ENCODE results near the gene CCDC86.

The CCDC86 gene

DNA sequence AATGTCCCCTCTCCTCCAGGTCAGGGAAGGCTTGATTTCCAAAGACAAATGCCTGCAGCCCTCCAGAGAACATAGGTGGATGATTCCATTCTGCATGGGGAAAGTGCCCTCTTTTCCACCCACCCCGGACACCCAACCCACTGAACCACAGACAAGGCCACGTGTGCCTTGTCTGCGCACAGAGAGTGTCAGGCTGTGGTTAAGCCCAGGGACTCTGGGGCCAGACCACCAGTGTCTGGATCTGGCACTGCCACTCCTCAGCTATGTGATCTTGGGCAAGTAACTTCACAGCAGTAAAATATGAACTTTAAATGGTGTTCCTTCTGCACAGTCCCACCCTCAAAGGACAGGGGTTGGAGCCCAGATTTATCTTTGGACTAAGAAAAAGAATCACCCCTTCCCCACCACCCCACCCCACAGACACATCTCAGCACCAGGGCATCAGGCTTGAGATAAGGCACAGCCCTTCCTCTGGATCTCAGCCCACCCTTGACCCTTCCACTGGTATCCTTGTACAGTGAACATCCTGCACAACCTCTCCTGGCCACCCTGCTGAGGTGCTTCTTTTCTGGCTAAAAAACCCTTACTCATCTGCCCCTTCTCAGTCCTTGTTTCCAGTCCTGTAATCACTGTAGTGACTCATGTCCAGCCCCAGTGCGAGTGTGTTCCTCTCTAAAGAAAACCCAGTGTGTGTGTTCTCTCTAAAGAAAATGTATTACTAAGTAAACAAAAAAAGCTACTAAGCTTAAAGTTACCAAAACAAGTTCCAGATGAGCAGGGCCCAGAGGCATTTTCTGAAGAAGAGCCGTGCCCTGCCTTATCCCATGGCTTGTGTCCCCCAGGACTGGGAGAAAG is 15.7 kb downstream of the CCDC86 start:
- no peaks in the 10 kb centered on the region for H3K79me2 ChIP-seq (ENCODE audit: insufficient read depth, low read length)
- ATAC-seq (ENCODE audit: insufficient read depth, low read depth), result no peak
- H3K4me3 ChIP-seq (ENCODE audit: low read depth in 1 of 2, low read length in 2 of 2), result no peak overlapping the region
- no peaks in the 10 kb centered on the region for H3K9me3 ChIP-seq (ENCODE audit: insufficient read depth, low read length, severe bottlenecking)
- H3K36me3 ChIP-seq (ENCODE audit: insufficient read depth, low read length), result no peaks in the 10 kb centered on the region
- DNase-seq, result no peak
- H4K20me1 ChIP-seq (ENCODE audit: insufficient read depth, low read length), result no peaks in the 10 kb centered on the region
- no peak overlapping the region for H3K9ac ChIP-seq (ENCODE audit: low read depth, low read length)
- H3K4me1 ChIP-seq (ENCODE audit: insufficient read depth, low read length), result peaks cover 12% of the 10 kb centered on the region
- H2AFZ ChIP-seq (ENCODE audit: low read depth, low read length), result no peak overlapping the region
- H3K27me3 ChIP-seq (ENCODE audit: insufficient read depth, low read length, poor library complexity), result no peaks in the 10 kb centered on the region
- no peak overlapping the region for H3K4me2 ChIP-seq (ENCODE audit: insufficient read depth, low read length)
- H3K27ac ChIP-seq (ENCODE audit: low read length), result no peak overlapping the region
- TF ChIP-seq, protein P1, sequence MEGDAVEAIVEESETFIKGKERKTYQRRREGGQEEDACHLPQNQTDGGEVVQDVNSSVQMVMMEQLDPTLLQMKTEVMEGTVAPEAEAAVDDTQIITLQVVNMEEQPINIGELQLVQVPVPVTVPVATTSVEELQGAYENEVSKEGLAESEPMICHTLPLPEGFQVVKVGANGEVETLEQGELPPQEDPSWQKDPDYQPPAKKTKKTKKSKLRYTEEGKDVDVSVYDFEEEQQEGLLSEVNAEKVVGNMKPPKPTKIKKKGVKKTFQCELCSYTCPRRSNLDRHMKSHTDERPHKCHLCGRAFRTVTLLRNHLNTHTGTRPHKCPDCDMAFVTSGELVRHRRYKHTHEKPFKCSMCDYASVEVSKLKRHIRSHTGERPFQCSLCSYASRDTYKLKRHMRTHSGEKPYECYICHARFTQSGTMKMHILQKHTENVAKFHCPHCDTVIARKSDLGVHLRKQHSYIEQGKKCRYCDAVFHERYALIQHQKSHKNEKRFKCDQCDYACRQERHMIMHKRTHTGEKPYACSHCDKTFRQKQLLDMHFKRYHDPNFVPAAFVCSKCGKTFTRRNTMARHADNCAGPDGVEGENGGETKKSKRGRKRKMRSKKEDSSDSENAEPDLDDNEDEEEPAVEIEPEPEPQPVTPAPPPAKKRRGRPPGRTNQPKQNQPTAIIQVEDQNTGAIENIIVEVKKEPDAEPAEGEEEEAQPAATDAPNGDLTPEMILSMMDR (IDR thresholded peaks at IDR 0.05; ENCODE audit: borderline replicate concordance, extremely low read depth, low read length, poor library complexity, severe bottlenecking), result no peak

DNA sequence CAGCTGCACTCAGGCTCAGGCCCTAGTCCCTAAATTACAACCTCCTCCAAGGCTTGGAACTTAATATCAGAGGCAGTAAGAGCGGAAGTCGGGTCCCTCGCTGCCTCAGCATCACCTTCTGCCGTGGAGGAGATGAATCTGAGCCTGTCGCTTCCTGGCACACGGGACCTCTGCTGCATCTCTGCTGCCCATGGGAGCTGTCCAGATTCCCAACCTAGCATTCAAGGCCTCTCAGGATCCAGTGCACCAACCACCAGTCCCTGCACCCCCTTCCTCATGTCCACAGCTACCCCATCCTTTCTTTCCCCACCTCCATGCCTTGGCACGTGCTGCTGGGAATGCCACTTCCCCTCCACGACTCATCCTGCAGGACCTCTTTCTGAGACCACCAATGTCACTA is 16.3 kb downstream of the CCDC86 start:
- H4K20me1 ChIP-seq (ENCODE audit: insufficient read depth, low read length), result no peaks in the 10 kb centered on the region
- DNase-seq (no peak), ATAC-seq (ENCODE audit: insufficient read depth, low read depth) (no peak)
- no peaks in the 10 kb centered on the region for H3K9me3 ChIP-seq (ENCODE audit: insufficient read depth, low read length, severe bottlenecking)
- 0 out of 2 replicates have a peak overlapping the region, but pooled peaks have one; percentile 16 for H3K27ac ChIP-seq (ENCODE audit: low read length)
- H3K27me3 ChIP-seq (ENCODE audit: insufficient read depth, low read length, poor library complexity), result no peaks in the 10 kb centered on the region
- no peak overlapping the region for H3K9ac ChIP-seq (ENCODE audit: low read depth, low read length)
- no peak overlapping the region for H2AFZ ChIP-seq (ENCODE audit: low read depth, low read length)
- TF ChIP-seq, protein P1 (IDR thresholded peaks at IDR 0.05; ENCODE audit: borderline replicate concordance, extremely low read depth, low read length, poor library complexity, severe bottlenecking), result no peak
- TF ChIP-seq EZH2 (IDR thresholded peaks at IDR 0.05; ENCODE audit: borderline replicate concordance, low read depth, low read length, severe bottlenecking), result no peak
- H3K4me3 ChIP-seq (ENCODE audit: low read depth in 1 of 2, low read length in 2 of 2), result no peak overlapping the region
- peaks cover 12% of the 10 kb centered on the region for H3K4me1 ChIP-seq (ENCODE audit: insufficient read depth, low read length)
- no peak overlapping the region for H3K4me2 ChIP-seq (ENCODE audit: insufficient read depth, low read length)
- no peaks in the 10 kb centered on the region for H3K79me2 ChIP-seq (ENCODE audit: insufficient read depth, low read length)
- no peaks in the 10 kb centered on the region for H3K36me3 ChIP-seq (ENCODE audit: insufficient read depth, low read length)

DNA sequence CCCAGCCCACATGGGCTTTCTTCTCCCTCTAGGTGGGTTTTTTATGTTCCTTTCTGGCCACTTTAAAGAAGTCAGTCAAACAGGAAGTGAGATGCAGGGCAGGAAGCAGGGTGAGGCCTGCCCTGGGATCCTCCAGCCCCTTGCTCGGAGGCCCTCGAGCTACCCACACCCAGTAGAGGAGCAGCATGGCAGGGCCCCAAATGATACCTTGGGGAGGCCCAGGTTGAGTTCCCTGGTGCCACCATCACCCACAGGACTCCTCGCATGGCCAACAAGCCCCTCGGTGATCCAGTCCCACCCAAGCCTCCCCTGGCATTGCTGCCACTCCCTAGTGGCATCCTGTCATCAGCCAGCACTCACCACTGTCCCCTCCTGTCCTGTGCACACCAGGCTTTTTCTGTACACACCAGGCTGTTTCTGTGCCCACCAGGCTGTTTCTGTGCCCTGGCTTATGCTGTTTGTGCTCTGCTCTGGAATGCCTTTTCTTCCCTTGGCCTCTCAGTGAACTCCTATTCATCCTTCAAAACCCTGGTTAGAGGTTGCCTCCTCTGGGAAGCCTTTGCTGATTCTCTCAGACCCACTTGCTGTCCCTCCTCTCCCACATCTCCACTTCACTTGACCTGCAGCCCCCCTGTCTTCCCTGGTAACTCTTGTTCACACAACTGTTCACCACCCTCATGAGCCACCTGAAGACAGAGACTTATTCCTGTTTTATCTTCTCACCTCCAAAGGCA is 17.0 kb downstream of the CCDC86 start:
- H4K20me1 ChIP-seq (ENCODE audit: insufficient read depth, low read length), result no peaks in the 10 kb centered on the region
- no peaks in the 10 kb centered on the region for H3K36me3 ChIP-seq (ENCODE audit: insufficient read depth, low read length)
- no peaks in the 10 kb centered on the region for H3K79me2 ChIP-seq (ENCODE audit: insufficient read depth, low read length)
- H3K9me3 ChIP-seq (ENCODE audit: insufficient read depth, low read length, severe bottlenecking), result no peaks in the 10 kb centered on the region
- H3K4me2 ChIP-seq (ENCODE audit: insufficient read depth, low read length), result no peak overlapping the region
- no peak overlapping the region for H3K4me3 ChIP-seq (ENCODE audit: low read depth in 1 of 2, low read length in 2 of 2)
- ATAC-seq (ENCODE audit: insufficient read depth, low read depth) (peak; percentile 81), DNase-seq (peak; percentile 72)
- no peak overlapping the region for H3K27ac ChIP-seq (ENCODE audit: low read length)
- H2AFZ ChIP-seq (ENCODE audit: low read depth, low read length), result no peak overlapping the region; the same call in 1 of the 2 replicates
- no peaks in the 10 kb centered on the region for H3K27me3 ChIP-seq (ENCODE audit: insufficient read depth, low read length, poor library complexity)
- H3K9ac ChIP-seq (ENCODE audit: low read depth, low read length), result no peak overlapping the region
- H3K4me1 ChIP-seq (ENCODE audit: insufficient read depth, low read length), result peaks cover 12% of the 10 kb centered on the region
- TF ChIP-seq, protein P1 (IDR thresholded peaks at IDR 0.05; ENCODE audit: borderline replicate concordance, extremely low read depth, low read length, poor library complexity, severe bottlenecking), result no peak
- TF ChIP-seq EZH2 (IDR thresholded peaks at IDR 0.05; ENCODE audit: borderline replicate concordance, low read depth, low read length, severe bottlenecking), result no peak
